Stimulated activated CD8-positive, alpha-beta memory T cell treated with anti-CD3 and anti-CD28 coated beads, Interleukin-12 subunit alpha, Interleukin-12 subunit beta, amount 100 ng/mL, for 24 hours (primary cell): ENCODE measurements around the gene IRF7.

Experiments
- DNase-seq: peaks from one replicate; pipeline ENCODE4 v3.0.0-alpha.2; 2020; ENCODE audit errors: extremely low read depth

IRF7 gene

DNA sequence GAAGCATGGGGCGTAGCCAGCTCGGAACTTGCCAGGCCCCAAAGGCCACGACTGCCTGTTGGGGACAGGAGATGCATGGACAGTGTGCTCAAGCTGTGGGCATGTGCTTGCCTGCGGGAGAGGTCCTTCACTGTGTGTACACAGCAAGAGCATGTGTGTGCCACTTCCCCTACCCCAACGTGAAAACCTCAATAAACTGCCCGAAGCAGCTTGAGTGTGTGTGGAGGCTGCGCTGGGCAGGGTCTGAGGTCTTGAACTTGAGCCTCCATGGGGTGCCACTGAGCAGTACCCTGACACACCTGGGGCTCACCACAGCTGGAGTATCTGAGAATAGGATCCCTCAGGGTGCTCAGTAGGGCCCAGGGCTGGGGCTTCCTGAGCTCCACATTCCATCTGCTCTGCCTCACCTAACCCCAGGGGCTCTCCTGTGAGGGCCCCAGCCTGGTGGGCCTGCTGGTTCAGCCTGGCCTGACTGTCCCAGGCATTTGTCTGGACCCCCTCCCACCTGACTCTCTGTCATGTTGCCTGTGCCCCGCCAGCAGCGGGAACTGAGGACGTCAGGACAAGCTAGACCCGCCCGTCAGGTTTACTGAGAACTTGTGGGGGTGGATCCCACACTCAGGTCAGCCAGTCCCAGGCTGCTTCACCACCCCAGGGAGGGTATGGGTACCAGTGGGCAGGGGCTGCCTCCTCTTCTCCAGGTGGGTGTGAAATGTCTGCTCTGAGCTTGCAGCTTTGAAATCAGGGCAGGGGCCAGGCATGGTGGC lies 51.8 kb downstream of the IRF7 start:
- DNase-seq, result no peak

DNA sequence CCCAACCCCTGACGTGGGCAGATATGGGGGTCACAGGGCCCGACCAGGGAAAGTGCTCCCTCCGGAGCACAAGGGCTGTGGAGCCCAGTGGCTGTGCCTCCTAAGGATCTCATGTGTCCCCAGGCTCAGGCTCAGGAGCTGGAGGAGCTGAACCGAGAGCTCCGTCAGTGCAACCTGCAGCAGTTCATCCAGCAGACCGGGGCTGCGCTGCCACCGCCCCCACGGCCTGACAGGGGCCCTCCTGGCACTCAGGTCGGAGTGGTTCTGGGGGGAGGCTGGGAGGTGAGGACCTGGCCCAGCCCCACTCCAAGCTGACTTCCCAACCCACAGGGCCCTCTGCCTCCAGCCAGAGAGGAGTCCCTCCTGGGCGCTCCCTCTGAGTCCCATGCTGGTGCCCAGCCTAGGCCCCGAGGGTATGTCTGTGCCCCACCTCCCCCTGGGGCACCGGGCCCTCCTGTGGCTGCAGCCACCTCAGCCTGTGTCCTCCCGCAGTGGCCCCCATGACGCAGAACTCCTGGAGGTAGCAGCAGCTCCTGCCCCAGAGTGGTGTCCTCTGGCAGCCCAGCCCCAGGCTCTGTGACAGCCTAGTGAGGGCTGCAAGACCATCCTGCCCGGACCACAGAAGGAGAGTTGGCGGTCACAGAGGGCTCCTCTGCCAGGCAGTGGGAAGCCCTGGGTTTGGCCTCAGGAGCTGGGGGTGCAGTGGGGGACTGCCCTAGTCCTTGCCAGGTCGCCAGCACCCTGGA lies 52.5 kb downstream of the IRF7 start:
- no peak for DNase-seq
